Medulla oblongata (tissue), 1 donor: ENCODE results near the gene NCOR1.
A peak's percentile ranks its signal among the peaks of the same experiment; 100 is the strongest.
"Not testable (repeated sequence)": the region's sequence is repeated elsewhere in the genome, so short reads cannot be mapped to it uniquely, and the experiment has no call there.

Experiments
- DNase-seq: peaks from one replicate; pipeline ENCODE4 v3.0.0-alpha.2; 2015; ENCODE audit errors: extremely low spot score

NCOR1 gene

DNA sequence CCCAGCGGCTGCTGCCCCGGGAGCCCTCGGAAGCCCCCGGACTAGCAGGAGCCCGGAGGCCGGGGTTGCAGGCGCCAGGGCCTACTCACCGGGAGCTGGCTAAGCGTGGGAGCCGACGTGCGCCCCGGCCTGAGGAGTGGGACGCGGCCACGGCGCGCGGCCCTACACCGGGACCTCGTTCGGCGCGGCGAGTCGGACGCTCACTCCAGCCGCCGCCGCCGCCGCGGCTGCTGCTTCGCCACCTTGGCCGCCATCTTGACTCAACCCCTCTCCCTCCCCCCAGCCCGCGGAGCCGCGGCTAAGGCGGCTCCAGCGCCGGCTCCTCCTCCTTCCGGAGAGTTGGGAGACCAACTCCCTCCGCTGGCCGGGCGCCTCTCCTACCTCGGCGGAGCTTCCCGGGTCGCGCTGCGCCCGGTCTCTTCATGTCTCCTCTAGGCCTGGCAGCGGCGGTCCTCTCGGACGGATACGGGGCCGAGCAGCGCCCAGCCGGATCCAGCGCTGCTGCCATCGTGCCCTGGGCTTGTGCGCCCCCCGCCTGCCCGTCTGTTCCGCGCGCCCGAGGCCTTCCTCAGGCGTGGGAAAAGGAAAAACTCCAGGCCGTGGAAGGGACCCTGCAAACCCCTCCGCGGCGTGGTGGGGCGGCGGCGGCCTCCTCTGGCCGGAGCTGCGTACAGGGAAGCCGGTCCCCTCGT is at the start of gene NCOR1:
Gene NCOR1, minus strand, starts transcription at position 262 of the 692 bp plus-strand sequence. CDS start 20,965 bp downstream, outside the sequence.
- peak; percentile 94 for DNase-seq

- DNase-seq: no peak
Measured at GRCh38 chr17:16262201-16262600, 46.9 kb upstream of the NCOR1 start.

DNA sequence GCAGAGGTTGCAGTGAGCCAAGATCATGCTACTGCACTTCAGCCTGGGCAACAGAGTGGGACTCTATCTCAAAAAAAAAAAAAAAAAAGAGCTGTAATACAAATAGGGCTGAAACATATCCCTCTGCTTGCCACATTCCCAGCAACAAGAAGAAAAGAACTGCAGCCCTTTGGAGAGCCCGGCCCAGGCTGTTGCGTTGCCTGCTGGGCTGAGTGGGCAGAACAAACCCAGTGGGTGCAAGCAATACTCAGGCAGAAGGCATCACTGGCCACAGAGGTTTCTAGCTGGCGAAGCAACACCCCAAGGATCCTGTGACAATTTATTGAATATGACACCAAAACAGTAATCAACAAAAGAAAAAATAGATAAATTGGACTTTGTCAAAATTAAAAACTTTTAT is 45.7 kb upstream of the NCOR1 start:
- DNase-seq: no peak

GRCh38 chr17:16259926-16260325 is 44.6 kb upstream of the NCOR1 start:
- DNase-seq: no peak

DNA sequence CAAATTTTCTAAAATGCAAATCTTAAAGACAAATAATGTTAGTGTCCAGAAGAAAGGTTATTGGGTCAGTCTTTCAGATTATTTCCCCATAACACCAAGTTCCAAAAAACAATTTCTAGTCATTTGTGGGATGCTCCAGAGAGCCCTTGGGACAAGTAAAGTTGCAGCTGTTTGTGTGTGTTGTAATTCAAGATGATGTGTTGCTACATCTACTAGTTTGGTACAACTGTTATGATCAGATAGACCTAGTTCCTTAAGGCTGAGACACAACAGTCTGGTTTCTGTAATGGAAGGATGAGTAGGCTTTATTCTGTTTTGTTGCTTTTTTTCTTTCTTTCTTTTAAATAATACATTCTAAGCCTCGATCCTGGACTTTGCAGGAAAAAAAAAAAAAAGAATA is 43.6 kb upstream of the NCOR1 start:
- no peak for DNase-seq

DNA sequence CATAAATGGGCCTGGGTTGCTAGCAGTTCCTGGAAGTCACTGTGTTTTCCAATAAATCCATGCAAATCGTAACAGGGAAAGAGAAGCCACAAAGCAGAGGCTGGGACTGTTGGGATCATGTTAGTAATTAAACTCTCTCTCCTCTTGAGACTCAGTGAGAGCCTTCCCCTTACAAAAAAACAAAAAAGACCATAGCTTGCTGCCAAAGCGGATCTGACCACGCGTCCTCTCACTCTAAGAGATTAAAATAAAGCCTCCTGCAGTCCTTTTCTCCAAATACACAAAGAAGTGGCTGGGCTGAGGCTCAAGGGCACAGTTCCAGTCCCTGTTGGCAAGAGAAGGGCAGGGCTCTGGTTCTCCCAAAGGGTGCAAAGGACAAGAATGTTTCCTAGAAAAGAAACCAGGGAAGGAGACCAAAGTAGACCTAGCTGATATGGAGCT is 40.2 kb upstream of the NCOR1 start:
- peak; percentile 83 for DNase-seq

GRCh38 chr17:16254773-16255400 is 39.6 kb upstream of the NCOR1 start:
- peak; percentile 13 for DNase-seq

DNA sequence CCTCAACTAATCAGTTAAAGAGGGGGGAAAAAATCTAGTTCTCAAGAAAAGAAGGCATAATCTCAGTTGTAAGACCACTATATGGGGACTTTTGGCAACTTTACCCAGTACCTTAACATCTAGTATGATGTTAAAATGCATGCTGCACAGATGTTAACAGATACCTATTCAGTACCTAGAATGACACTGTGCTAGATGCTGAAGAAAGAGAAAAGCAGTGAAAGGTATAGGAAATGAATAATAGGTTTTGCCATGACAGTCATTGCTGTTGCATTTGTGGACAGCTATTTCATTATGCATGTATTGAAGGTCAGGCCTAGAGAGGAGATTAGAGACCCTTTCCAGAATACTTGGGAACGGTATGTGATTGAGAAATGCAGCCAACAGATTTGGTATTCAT is 36.2 kb upstream of the NCOR1 start:
- DNase-seq: no peak

- no peak for DNase-seq
Measured at GRCh38 chr17:16251043-16251442, 35.7 kb upstream of the NCOR1 start.

- DNase-seq: no peak
Measured at GRCh38 chr17:16250635-16251034, 35.3 kb upstream of the NCOR1 start.

- DNase-seq: no peak
Measured at GRCh38 chr17:16247586-16247984, 32.3 kb upstream of the NCOR1 start.

DNA sequence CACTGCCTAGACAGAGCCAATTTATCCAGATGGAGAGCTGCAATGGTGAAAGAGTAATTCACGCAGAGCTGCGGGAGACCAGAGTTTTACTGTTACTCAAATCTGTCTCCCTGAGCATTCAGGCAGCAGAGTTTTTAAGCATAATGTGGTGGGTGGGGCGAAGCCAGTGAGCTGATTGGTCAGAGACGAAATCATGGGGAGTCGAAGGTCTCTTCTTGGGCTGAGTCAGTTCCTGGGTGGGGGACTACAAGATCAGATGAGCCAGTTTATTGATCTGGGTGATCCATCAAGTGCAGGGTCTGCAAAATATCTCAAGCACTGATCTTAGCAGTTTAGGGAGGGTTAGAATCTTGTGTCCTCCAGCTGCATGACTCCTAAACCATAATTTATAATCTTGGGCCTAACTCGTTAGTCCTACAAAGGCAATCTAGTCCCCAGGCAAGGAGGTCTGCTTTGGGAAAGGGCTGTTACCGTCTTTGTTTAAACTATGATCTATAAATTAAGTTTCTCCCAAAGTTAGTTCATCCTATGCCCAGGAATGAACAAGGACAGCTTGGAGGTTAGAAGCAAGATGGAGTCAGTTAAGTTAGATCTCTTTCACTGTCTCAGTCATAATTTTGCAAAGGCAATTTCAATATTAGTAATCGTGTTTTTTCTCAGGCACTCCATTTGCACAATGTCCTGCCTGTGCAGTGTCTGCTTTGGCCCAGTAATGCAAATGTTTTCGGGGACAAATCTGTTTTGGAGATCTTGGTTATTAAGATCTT is 28.6 kb upstream of the NCOR1 start:
- DNase-seq: no peak

- no peak for DNase-seq
Measured at GRCh38 chr17:16243385-16243784, 28.1 kb upstream of the NCOR1 start.

DNA sequence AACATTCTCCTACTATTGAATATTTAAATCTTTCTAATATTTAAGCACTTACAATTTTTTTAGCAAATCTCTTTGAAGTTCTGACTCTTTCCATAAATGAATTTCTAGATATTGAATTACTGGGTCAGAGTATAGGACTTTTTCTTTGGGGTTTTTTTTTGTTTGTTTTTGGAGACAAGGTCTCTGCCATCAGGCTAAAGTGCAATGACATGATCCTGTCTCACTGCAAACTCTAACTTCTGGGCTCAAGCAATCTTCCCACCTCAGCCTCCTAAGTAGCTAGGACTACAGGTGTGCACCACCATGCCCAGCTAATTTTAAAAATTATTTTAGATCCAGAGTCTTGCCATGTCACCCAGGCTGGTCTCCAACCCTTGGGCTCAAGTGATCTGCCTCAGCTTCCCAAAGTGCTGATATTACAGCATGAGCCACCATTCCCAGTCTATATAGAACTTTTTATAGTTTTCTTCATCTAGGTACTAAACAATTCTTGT is 26.6 kb upstream of the NCOR1 start:
- DNase-seq: no peak

DNA sequence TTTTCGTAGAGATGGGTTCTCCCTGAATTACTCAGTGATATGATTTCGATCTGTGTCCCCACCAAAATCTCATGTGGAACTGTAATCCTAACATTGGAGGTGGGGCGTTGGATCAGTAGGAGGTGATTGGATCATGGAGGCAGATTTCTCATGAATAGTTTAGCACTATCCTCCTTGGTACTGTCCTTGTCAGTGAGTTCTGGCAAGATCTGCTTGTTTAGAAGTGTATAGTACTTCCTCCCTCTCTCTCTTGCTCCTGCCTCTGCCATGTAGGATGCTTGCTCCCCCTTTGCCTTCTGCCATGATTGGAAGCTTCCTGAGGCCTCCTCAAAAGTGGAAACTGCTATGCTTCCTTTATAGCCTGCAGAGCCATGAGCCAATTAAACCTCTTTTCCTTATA is 24.6 kb upstream of the NCOR1 start:
- DNase-seq: no peak

DNA sequence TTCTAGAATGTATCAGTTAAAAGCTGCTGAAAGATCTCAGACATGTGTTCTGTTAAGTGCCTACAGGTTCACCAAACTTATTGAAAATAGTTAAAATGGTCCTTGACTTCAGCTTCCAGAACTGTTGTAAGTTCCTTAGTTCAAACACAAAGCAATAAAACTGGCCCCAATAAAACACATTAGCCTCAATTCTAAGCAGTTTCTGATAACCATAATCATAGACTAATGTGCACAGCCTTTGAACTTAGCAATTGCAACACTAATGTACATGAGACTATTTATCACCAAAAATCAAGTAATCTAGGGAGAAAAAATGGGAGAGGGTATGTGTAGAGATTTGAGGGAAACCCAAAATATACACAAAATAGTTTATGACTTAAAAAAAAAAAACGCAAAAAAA is 17.1 kb upstream of the NCOR1 start:
- no peak for DNase-seq

- not testable (repeated sequence) for DNase-seq
Measured at GRCh38 chr17:16229912-16230561, 14.7 kb upstream of the NCOR1 start.

- DNase-seq: no peak
Measured at GRCh38 chr17:16222406-16222805, 7.1 kb upstream of the NCOR1 start.

DNA sequence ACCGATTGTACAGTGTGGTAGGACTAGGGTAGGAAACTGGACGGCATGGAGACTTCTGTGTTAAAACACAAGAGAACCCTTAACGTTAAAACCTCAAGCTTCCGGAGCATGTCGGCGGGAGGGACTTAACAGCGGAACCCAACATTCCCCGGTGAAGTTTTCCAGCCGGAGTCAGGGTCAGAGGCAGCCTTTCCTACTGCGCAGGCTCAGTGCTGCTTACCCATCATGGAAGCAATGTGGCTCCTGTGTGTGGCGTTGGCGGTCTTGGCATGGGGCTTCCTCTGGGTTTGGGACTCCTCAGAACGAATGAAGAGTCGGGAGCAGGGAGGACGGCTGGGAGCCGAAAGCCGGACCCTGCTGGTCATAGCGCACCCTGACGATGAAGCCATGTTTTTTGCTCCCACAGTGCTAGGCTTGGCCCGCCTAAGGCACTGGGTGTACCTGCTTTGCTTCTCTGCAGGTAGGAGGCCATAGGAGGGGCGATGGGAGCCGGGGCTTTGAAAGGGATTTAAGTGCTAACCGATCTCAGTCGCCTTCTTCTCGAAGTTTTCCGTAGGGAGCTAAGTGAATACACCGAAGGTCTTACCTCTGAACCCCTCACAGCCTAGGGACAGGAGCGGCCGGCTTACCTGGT is 1.8 kb upstream of the NCOR1 start, which contains the start of gene PIGL:
Gene PIGL, plus strand, starts transcription at position 209 of the 634 bp plus-strand sequence. Its CDS starts 17 bp downstream, at position 226.
- peak; percentile 96 for DNase-seq

GRCh38 chr17:16216341-16217001 is 1.1 kb upstream of the NCOR1 start:
- not testable (repeated sequence) for DNase-seq

DNA sequence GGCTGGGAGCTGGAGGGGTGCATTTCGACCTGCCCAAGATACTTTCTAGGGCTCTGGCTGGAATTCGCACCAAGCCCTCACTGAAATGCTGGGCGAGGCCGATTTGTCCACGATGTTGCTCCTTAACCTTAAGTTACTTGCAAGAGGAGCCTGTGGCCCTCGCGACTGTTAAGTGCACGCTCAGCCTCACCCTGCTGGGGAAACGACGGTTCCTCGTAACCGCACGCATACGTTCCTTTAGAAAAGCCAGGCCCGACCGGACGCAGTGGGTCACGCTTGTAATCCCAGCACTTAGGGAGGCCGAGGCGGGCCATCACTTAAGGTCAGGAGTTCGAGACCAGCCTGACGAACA is 607 bp upstream of the NCOR1 start:
- DNase-seq: peak; percentile 44
